D721Med (cell line): ENCODE results near the gene RAB3A.

ENCODE experiments used
- DNase-seq: peaks from one replicate; pipeline ENCODE4 v3.0.0; 2011; ENCODE audit warnings: low spot score; ENCODE audit not compliant: insufficient read length
- FAIRE-seq: peaks from 2 replicates; lab custom pipeline; 2011; peaks lifted over from hg19 to GRCh38; lab: Jason Lieb, UNC
- CTCF ChIP-seq: IDR thresholded peaks from 2 replicates; pipeline ENCODE4 v1.5.1; 2012; ENCODE audit warnings: mild to moderate bottlenecking, control low read depth; ENCODE audit not compliant: insufficient read depth; ENCODE audit errors: missing control alignments

Gene RAB3A

DNA sequence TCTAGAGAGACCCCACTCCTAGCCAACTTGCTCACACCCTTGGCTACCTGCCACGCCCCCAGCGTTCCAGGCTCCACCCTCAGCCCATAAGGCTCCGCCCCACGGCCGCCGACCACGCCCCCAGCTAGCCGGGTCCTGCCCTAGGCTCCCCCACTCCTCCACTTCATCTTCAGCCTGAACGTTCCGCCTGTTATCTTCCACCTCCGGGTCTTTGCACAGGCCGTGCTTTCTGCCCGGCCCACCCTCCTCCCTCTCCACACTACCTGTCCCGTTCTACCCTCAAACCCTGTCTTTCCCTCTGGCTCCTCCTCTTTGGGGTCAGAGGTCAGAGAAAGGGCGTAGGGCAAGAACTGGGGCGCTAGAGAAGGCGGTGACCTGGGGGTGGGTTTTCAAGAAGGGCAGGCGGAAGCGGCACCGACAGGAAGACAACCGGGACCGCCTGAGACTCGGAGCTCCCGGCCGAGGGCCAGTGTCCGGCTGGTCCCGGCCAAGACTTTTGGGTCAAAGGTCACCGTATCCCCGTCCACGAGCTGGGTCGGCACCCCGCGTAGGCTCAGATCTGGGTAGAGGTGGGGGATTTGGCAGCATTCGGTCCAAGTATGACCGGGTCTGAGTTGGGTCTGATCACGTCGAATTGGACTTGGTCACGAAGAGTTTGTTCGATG lies 20.1 kb upstream of the RAB3A start:
- DNase-seq (no peak), FAIRE-seq (no peak)
- no peak for TF ChIP-seq CTCF

DNA sequence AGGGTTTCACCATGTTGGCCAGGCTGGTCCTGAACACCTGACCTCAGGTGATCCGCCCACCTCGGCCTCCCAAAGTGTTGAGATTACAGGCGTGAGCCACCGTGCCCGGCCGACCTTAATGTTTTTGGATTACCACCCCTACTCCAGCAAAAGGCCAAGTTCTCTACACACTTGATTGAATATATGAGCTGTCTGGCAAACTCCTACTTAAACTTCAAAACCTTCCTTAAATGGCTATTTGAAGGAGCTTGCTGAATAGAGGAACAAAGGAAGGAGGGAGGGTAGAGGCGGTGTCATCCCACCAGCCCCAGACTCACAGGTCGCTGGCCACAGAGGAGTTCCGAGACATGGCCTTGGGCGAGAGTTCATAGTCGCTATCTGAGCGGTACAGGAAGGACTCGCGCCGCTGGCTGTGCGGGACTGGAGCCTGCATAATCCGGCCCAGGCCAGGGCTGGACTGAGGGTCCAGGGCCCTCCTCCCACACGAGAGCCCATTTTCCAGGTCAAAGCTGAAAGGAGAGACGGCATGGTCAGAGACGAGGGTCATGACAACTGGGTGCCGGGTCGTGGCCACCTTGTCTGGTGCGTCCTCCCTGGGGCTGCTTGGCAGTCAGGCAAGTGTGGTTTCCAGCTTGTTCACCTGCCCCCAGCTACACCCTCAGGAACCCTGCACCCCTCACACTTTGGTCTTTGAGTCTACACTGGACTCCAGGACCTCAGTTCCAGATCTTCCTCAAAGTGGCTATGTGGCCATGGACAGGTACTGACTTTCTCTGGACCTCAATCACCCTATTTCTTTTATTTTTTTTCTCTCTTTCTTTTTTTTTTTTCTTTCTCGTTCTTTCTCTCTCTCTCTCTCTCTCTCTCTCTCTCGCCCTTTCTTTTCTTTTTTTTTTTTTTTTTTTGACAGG lies 18.2 kb upstream of the RAB3A start:
- DNase-seq (no peak), FAIRE-seq (no peak)
- TF ChIP-seq CTCF, result no peak

DNA sequence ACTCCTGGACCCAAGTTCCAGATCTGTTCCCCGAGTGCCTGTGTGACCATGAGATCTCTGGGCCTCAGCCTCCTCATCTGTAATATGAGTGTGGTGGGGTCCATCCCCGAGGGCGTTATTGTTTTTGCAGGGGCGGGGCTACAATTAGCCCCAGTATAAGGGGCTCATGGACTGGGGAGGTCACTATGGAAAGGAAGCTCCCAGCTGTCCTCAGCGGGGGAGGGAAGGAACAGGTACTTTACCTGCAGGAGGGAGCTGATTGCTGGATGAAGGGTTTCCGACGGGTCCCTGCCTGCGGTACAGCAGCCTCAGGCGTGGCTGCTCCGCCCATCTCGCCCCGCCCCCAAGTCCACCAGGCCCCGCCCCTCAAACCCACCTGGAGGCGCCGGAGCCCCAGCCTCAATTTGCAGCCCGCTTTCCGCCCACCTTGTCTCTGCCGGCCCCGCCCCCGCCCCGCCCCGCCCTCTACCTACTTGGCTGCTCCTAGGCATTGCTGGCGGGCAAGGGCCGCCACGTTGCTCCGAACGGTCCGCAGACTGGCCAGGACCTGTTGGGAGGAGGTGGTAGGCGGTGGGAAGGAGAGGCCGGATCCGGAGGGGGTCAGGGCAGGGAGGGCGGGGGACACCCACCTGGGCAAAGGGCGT lies 16.9 kb upstream of the RAB3A start:
- no peak for TF ChIP-seq CTCF
- DNase-seq (no peak), FAIRE-seq (no peak)

DNA sequence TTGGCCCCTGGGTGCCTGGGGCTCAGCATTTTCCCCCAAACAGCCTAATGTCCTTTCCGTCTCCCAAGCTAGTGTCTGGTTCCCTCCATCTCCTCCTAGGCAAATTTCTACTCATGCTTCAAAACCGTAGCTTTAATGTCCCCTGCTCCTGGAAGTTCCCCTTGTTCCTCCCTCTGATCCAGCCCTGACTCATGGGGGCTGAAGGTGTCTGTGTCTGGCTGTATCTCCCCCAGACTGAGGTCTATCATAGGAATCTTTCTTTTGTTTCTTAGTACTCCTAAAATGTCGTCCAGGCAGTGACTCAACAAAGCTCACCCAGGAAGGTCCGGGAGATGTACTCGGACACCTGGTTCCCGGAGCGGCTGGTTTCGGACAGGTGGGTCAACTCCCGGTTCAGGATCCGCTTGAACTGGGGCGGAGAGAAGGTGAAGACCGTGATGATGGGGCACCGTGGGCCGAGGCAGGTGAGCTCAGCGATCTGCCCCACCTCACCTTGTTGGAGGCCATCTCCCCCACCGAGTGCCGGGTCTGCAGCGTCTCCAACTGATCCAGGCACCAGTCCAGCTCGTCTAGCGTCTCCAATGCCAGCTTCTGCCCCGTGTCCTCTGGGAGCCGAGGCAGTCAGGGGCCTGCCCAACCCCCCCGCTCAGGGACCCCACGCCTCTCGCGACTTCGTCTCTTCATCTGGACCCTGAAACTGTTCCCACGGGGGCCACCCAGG lies 16.2 kb upstream of the RAB3A start:
- DNase-seq, result no peak
- FAIRE-seq, result no peak
- TF ChIP-seq CTCF, result no peak

DNA sequence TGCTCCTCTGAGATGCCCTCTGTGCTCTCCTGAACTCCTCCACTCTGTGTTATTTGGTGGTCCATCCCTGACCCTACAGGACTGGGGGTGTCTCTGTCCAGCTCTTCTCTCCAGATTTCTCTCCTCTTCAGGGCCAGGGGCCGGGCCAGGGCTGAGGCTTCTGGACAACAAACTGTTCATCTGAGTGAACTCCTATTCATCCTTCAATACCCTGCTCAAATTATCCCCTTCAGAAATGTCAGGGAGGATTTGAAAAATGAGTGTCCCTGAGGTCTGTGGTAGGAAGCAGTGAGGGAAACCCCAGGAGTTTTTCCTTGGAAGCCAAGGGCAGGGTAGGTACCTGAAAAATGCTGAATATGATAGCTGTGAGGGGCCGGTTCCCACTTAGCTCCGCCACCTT lies 14.8 kb upstream of the RAB3A start:
- DNase-seq (no peak), FAIRE-seq (no peak)
- no peak for TF ChIP-seq CTCF

- DNase-seq, result no peak
- no peak for TF ChIP-seq CTCF
- no peak for FAIRE-seq
Observed at GRCh38 chr19:18218159-18218558, 14.3 kb upstream of the RAB3A start.
